Stimulated activated CD4-positive, alpha-beta T cell treated with anti-CD3 and anti-CD28 coated beads, Interleukin-12 subunit alpha, Interleukin-12 subunit beta, amount 100 ng/mL, for 48 hours (primary cell): ENCODE measurements around the gene TMEM256.
"Not testable (repeated sequence)": the region's sequence is repeated elsewhere in the genome, so short reads cannot be mapped to it uniquely, and the experiment has no call there.

Experiments used
- DNase-seq, 3 donors: peaks; one replicate each; pipeline ENCODE4 v3.0.0-alpha.2; 2020; ENCODE audit warnings: low read depth in 2 of 3, low spot score in 1 of 3

The TMEM256 gene

GRCh38 chr17:7384489-7385081 is 19.3 kb downstream of the TMEM256 start:
- DNase-seq = no peak

GRCh38 chr17:7383742-7384488 is 20.0 kb downstream of the TMEM256 start:
- peak; percentile 43 to 68 (median 66) for DNase-seq

GRCh38 chr17:7383371-7383741 is 20.5 kb downstream of the TMEM256 start:
- DNase-seq = no peak

GRCh38 chr17:7382901-7383300 is 21.0 kb downstream of the TMEM256 start:
- no peak for DNase-seq

GRCh38 chr17:7380855-7381683 is 22.8 kb downstream of the TMEM256 start, which contains the start of gene TNK1:
Gene TNK1, plus strand, starts transcription at chr17:7381089. Its CDS starts 1,838 bp downstream, at chr17:7382927.
- no peak for DNase-seq

GRCh38 chr17:7380321-7380720 is 23.6 kb downstream of the TMEM256 start:
- DNase-seq = no peak

- no peak for DNase-seq
Measured at GRCh38 chr17:7379134-7379533, 24.8 kb downstream of the TMEM256 start.

- no peak for DNase-seq
Measured at GRCh38 chr17:7374353-7374752, 29.5 kb downstream of the TMEM256 start.

GRCh38 chr17:7370853-7371252 is 33.0 kb downstream of the TMEM256 start:
- DNase-seq = no peak

GRCh38 chr17:7369825-7370224 is 34.1 kb downstream of the TMEM256 start:
- DNase-seq = no peak

GRCh38 chr17:7368599-7368994 is 35.3 kb downstream of the TMEM256 start:
- DNase-seq = not testable (repeated sequence)

- no peak for DNase-seq
Measured at GRCh38 chr17:7367918-7368598, 35.8 kb downstream of the TMEM256 start.

- DNase-seq = no peak
Measured at GRCh38 chr17:7367083-7367482, 36.8 kb downstream of the TMEM256 start.

GRCh38 chr17:7365963-7366362 is 37.9 kb downstream of the TMEM256 start:
- DNase-seq = not testable (repeated sequence)

- no peak for DNase-seq
Measured at GRCh38 chr17:7363311-7363710, 40.6 kb downstream of the TMEM256 start.

GRCh38 chr17:7361906-7362305 is 42.0 kb downstream of the TMEM256 start:
- no peak for DNase-seq

- no peak for DNase-seq
Measured at GRCh38 chr17:7357381-7357780, 46.5 kb downstream of the TMEM256 start.

GRCh38 chr17:7356756-7357155 is 47.1 kb downstream of the TMEM256 start:
- no peak for DNase-seq

GRCh38 chr17:7356072-7356549 is 47.8 kb downstream of the TMEM256 start:
- peak; percentile 75 to 85 (median 79) for DNase-seq

GRCh38 chr17:7355573-7355972 is 48.3 kb downstream of the TMEM256 start:
- DNase-seq = no peak

- DNase-seq = no peak
Measured at GRCh38 chr17:7355053-7355452, 48.8 kb downstream of the TMEM256 start, which contains the start of gene TMEM95. Gene TMEM95, plus strand, starts transcription at chr17:7355156. Its CDS starts 49 bp downstream, at chr17:7355205.
